ENCODE data around the gene NDUFS1.
"Not testable (repeated sequence)": the region's sequence is repeated elsewhere in the genome, so short reads cannot be mapped to it uniquely, and the experiment has no call there.

The NDUFS1 gene

GRCh38 chr2:206160125-206160806 is 1.0 kb upstream of the NDUFS1 start:
- TF ChIP-seq CTCF (IDR thresholded peaks at IDR 0.05; ENCODE audit: extremely low read depth, missing control alignments) = no peak
- peak; percentile 72 for DNase-seq (ENCODE audit: low spot score)

GRCh38 chr2:206158563-206159345 is 490 bp downstream of the NDUFS1 start:
- no peak for TF ChIP-seq CTCF (IDR thresholded peaks at IDR 0.05; ENCODE audit: extremely low read depth, missing control alignments)
- no peak for DNase-seq (ENCODE audit: low spot score)

GRCh38 chr2:206157014-206157413 is 2.2 kb downstream of the NDUFS1 start:
- DNase-seq (ENCODE audit: low spot score) = not testable (repeated sequence)

GRCh38 chr2:206154197-206154596 is 5.0 kb downstream of the NDUFS1 start:
- no peak for DNase-seq (ENCODE audit: low spot score)
- no peak for TF ChIP-seq CTCF (IDR thresholded peaks at IDR 0.05; ENCODE audit: extremely low read depth, missing control alignments)

GRCh38 chr2:206150631-206151030 is 8.6 kb downstream of the NDUFS1 start:
- no peak for TF ChIP-seq CTCF (IDR thresholded peaks at IDR 0.05; ENCODE audit: extremely low read depth, missing control alignments)
- DNase-seq (ENCODE audit: low spot score) = no peak

- TF ChIP-seq CTCF (IDR thresholded peaks at IDR 0.05; ENCODE audit: extremely low read depth, missing control alignments) = no peak
- DNase-seq (ENCODE audit: low spot score) = no peak
Observed at GRCh38 chr2:206150168-206150567, 9.1 kb downstream of the NDUFS1 start.

GRCh38 chr2:206149330-206149729 is 9.9 kb downstream of the NDUFS1 start:
- no peak for TF ChIP-seq CTCF (IDR thresholded peaks at IDR 0.05; ENCODE audit: extremely low read depth, missing control alignments)
- no peak for DNase-seq (ENCODE audit: low spot score)
